Astrocyte (in vitro differentiated cells and primary cell): ENCODE results near the gene CYP3A7.

Experiments
- EZH2 ChIP-seq: IDR thresholded peaks from 2 replicates; pipeline ENCODE4 v1.6.1; 2012; ENCODE audit warnings: mild to moderate bottlenecking, low read length, inconsistent platforms; ENCODE audit not compliant: insufficient read depth
- TF ChIP-seq, protein P1 (sequence below): IDR thresholded peaks from 2 replicates; pipeline ENCODE4 v1.5.1; 2011; ENCODE audit warnings: low read depth, mild to moderate bottlenecking, inconsistent platforms, low read length, moderate library complexity; ENCODE audit not compliant: insufficient read depth

- TF ChIP-seq, protein P1, sequence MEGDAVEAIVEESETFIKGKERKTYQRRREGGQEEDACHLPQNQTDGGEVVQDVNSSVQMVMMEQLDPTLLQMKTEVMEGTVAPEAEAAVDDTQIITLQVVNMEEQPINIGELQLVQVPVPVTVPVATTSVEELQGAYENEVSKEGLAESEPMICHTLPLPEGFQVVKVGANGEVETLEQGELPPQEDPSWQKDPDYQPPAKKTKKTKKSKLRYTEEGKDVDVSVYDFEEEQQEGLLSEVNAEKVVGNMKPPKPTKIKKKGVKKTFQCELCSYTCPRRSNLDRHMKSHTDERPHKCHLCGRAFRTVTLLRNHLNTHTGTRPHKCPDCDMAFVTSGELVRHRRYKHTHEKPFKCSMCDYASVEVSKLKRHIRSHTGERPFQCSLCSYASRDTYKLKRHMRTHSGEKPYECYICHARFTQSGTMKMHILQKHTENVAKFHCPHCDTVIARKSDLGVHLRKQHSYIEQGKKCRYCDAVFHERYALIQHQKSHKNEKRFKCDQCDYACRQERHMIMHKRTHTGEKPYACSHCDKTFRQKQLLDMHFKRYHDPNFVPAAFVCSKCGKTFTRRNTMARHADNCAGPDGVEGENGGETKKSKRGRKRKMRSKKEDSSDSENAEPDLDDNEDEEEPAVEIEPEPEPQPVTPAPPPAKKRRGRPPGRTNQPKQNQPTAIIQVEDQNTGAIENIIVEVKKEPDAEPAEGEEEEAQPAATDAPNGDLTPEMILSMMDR = no peak
- TF ChIP-seq EZH2 = no peak
Measured at GRCh38 chr7:99677648-99678045, 57.3 kb downstream of the CYP3A7 start.
